GM19455 (cell line): ENCODE measurements around the gene NR0B2.
"Not testable (repeated sequence)": the region's sequence is repeated elsewhere in the genome, so short reads cannot be mapped to it uniquely, and the experiment has no call there.

Experiments
- ATAC-seq: cut with Tn5 transposase; IDR thresholded peaks from one replicate; pipeline ENCODE4 v1.9.1; 2021; ENCODE audit not compliant: unreplicated experiment

NR0B2 gene

GRCh38 chr1:26913754-26914619 lies at the start of gene NR0B2:
Gene NR0B2 (minus strand): TSS chr1:26913975. CDS start chr1:26913940, 35 bp downstream.
- ATAC-seq: no peak

GRCh38 chr1:26961826-26962225 lies 48.1 kb upstream of the NR0B2 start:
- ATAC-seq: no peak

GRCh38 chr1:26960625-26960966 lies 46.8 kb upstream of the NR0B2 start:
- ATAC-seq: no peak

GRCh38 chr1:26959722-26960624 lies 46.2 kb upstream of the NR0B2 start, which contains the start of gene KDF1:
Gene KDF1 (minus strand): TSS chr1:26960468. CDS start chr1:26952380, 8,088 bp downstream.
- ATAC-seq: no peak

GRCh38 chr1:26959270-26959669 lies 45.5 kb upstream of the NR0B2 start:
- ATAC-seq: no peak

GRCh38 chr1:26957306-26957705 lies 43.5 kb upstream of the NR0B2 start:
- no peak for ATAC-seq

- no peak for ATAC-seq
Observed at GRCh38 chr1:26956321-26956720, 42.5 kb upstream of the NR0B2 start.

GRCh38 chr1:26953374-26953773 lies 39.6 kb upstream of the NR0B2 start:
- ATAC-seq: no peak

- no peak for ATAC-seq
Observed at GRCh38 chr1:26951821-26952497, 38.2 kb upstream of the NR0B2 start.

- no peak for ATAC-seq
Observed at GRCh38 chr1:26951216-26951615, 37.4 kb upstream of the NR0B2 start.

- no peak for ATAC-seq
Observed at GRCh38 chr1:26950602-26951001, 36.8 kb upstream of the NR0B2 start.

- no peak for ATAC-seq
Observed at GRCh38 chr1:26949926-26950319, 36.1 kb upstream of the NR0B2 start.

- no peak for ATAC-seq
Observed at GRCh38 chr1:26949266-26949925, 35.6 kb upstream of the NR0B2 start.

- ATAC-seq: not testable (repeated sequence)
Observed at GRCh38 chr1:26948725-26949057, 34.9 kb upstream of the NR0B2 start.

- no peak for ATAC-seq
Observed at GRCh38 chr1:26946270-26946669, 32.5 kb upstream of the NR0B2 start.

- ATAC-seq: no peak
Observed at GRCh38 chr1:26945728-26946127, 32.0 kb upstream of the NR0B2 start.

- ATAC-seq: no peak
Observed at GRCh38 chr1:26945138-26945537, 31.4 kb upstream of the NR0B2 start.

- no peak for ATAC-seq
Observed at GRCh38 chr1:26942656-26943055, 28.9 kb upstream of the NR0B2 start.

- no peak for ATAC-seq
Observed at GRCh38 chr1:26941311-26941710, 27.5 kb upstream of the NR0B2 start.

- ATAC-seq: no peak
Observed at GRCh38 chr1:26938659-26939025, 24.9 kb upstream of the NR0B2 start.
